Cardiac muscle cell (in vitro differentiated cells and primary cell): ENCODE data around the gene ZFP36. TPM values are rescaled to one million over a fixed set of nuclear protein-coding genes. Genes with fewer than 3 reads are reported as not detected.

Experiments
- DNase-seq, 2 donors: peaks; one replicate each; pipeline versions ENCODE4 v3.0.0 to v3.0.0-alpha.2; 2010 to 2017; ENCODE audit warnings: low read depth in 1 of 2, low spot score in 1 of 2
- H3K27ac ChIP-seq: fragments of 200-600 bp; sonication (generic); 2 replicates; pipeline ENCODE4 v1.5.1; 2016
- H3K27me3 ChIP-seq: fragments of 200-600 bp; sonication (generic); 2 replicates; pipeline ENCODE4 v1.6.0; 2016; ENCODE audit warnings: control low read depth
- H3K36me3 ChIP-seq: fragments of 200-600 bp; sonication (generic); 2 replicates; pipeline ENCODE4 v1.5.1; 2016; ENCODE audit warnings: control low read depth
- H3K4me1 ChIP-seq: fragments of 200-600 bp; sonication (generic); 2 replicates; pipeline ENCODE4 v1.8.1; 2017; ENCODE audit warnings: low read depth, mild to moderate bottlenecking, mixed run types
- H3K4me3 ChIP-seq: fragments of 200-600 bp; sonication (generic); 2 replicates; pipeline ENCODE4 v1.5.1; 2016; ENCODE audit warnings: mild to moderate bottlenecking
- H3K9me3 ChIP-seq: fragments of 200-600 bp; sonication (generic); 2 replicates; pipeline ENCODE4 v1.5.1; 2017; ENCODE audit warnings: low read depth, mild to moderate bottlenecking, control low read depth
- CTCF ChIP-seq: IDR thresholded peaks from 2 replicates; pipeline ENCODE4 v1.5.1; 2012; ENCODE audit warnings: low read depth, mild to moderate bottlenecking, low read length
- polyA plus RNA-seq: library from polyadenylated mRNA; unstranded; fragments of >200 nt; fragmentation: Nextera tagmentation; extraction: Ambion mirVana; gene quantifications from 2 replicates; pipeline ENCODE4 v1.2.1, GENCODE V29; 2016
- total RNA-seq: library from RNA; depleted of rRNA; stranded (reverse); fragments of >200 nt; gene quantifications from 2 replicates; pipeline ENCODE4 v1.2.3, GENCODE V29; 2016

Gene ZFP36
- total and polyA plus RNA-seq, 2 experiments from 2014 or later, result 14.6 to 53.4 TPM

- Histone ChIP-seq H3K4me3 (no peak overlapping the region), H3K4me1 (peaks cover 10% of the 10 kb centered on the region), H3K36me3 (peaks cover 30% of the 10 kb centered on the region), H3K27ac (no peak overlapping the region), H3K27me3 (no peaks in the 10 kb centered on the region), H3K9me3 (no peaks in the 10 kb centered on the region)
- TF ChIP-seq CTCF, result no peak
- no peak for DNase-seq
These were observed 18.3 kb downstream of the ZFP36 start for GRCh38 chr19:39424934-39425333.

GRCh38 chr19:39425744-39426143 lies 19.1 kb downstream of the ZFP36 start:
- peaks cover 10% of the 10 kb centered on the region for H3K4me1 ChIP-seq
- H3K27me3 ChIP-seq, result no peaks in the 10 kb centered on the region
- H3K4me3 ChIP-seq, result no peak overlapping the region
- H3K27ac ChIP-seq, result no peak overlapping the region
- H3K36me3 ChIP-seq, result peaks cover 22% of the 10 kb centered on the region
- TF ChIP-seq CTCF, result no peak
- no peak for DNase-seq
- no peaks in the 10 kb centered on the region for H3K9me3 ChIP-seq

- H3K27me3 ChIP-seq, result no peaks in the 10 kb centered on the region
- no peaks in the 10 kb centered on the region for H3K9me3 ChIP-seq
- peak overlapping the region; percentile 43 for H3K27ac ChIP-seq
- TF ChIP-seq CTCF, result no peak
- H3K36me3 ChIP-seq, result peaks cover 18% of the 10 kb centered on the region
- peaks cover 10% of the 10 kb centered on the region for H3K4me1 ChIP-seq
- DNase-seq, result no peak
- H3K4me3 ChIP-seq, result no peak overlapping the region
These were observed 19.5 kb downstream of the ZFP36 start for GRCh38 chr19:39426170-39426569.

- no peak for DNase-seq
- peak overlapping the region; percentile 96 for H3K27ac ChIP-seq
- H3K27me3 ChIP-seq, result no peaks in the 10 kb centered on the region
- no peak for TF ChIP-seq CTCF
- no peaks in the 10 kb centered on the region for H3K9me3 ChIP-seq
- no peak overlapping the region for H3K4me3 ChIP-seq
- H3K4me1 ChIP-seq, result peaks cover 10% of the 10 kb centered on the region
- peaks cover 8% of the 10 kb centered on the region for H3K36me3 ChIP-seq
These were observed 21.1 kb downstream of the ZFP36 start for GRCh38 chr19:39427707-39428106.

GRCh38 chr19:39428283-39429112 lies 21.9 kb downstream of the ZFP36 start:
- peaks cover 10% of the 10 kb centered on the region for H3K4me1 ChIP-seq
- H3K27me3 ChIP-seq, result no peaks in the 10 kb centered on the region
- H3K4me3 ChIP-seq, result no peak overlapping the region
- peak; percentile 92 to 96 for DNase-seq
- peak overlapping the region; percentile 96 for H3K27ac ChIP-seq
- TF ChIP-seq CTCF, result no peak
- H3K36me3 ChIP-seq, result peaks cover 13% of the 10 kb centered on the region
- no peaks in the 10 kb centered on the region for H3K9me3 ChIP-seq
